GM21526 (cell line): Measurements from ENCODE around the gene APPL2.
"Not testable (repeated sequence)": the region's sequence is repeated elsewhere in the genome, so short reads cannot be mapped to it uniquely, and the experiment has no call there.

Source experiments
- ATAC-seq: cut with Tn5 transposase; IDR thresholded peaks from one replicate; pipeline ENCODE4 v1.9.1; 2021; ENCODE audit warnings: moderate library complexity; ENCODE audit not compliant: unreplicated experiment, low FRiP score

The APPL2 gene

GRCh38 chr12:105256921-105257320 is 20.9 kb upstream of the APPL2 start:
- no peak for ATAC-seq

GRCh38 chr12:105256431-105256830 is 20.5 kb upstream of the APPL2 start:
- ATAC-seq: not testable (repeated sequence)

- no peak for ATAC-seq
Measured at GRCh38 chr12:105256011-105256410, 20.0 kb upstream of the APPL2 start.

GRCh38 chr12:105253866-105254513 is 18.0 kb upstream of the APPL2 start:
- no peak for ATAC-seq

- no peak for ATAC-seq
Measured at GRCh38 chr12:105252901-105253300, 16.9 kb upstream of the APPL2 start.

GRCh38 chr12:105245776-105246427 is 9.9 kb upstream of the APPL2 start:
- ATAC-seq: not testable (repeated sequence)

GRCh38 chr12:105245291-105245690 is 9.3 kb upstream of the APPL2 start:
- no peak for ATAC-seq

GRCh38 chr12:105240228-105240627 is 4.3 kb upstream of the APPL2 start:
- ATAC-seq: no peak

GRCh38 chr12:105239304-105239703 is 3.3 kb upstream of the APPL2 start:
- no peak for ATAC-seq

GRCh38 chr12:105237666-105238065 is 1.7 kb upstream of the APPL2 start:
- ATAC-seq: no peak

GRCh38 chr12:105235281-105235731 is 668 bp downstream of the APPL2 start:
- no peak for ATAC-seq

- no peak for ATAC-seq
Measured at GRCh38 chr12:105234197-105234596, 1.8 kb downstream of the APPL2 start.

- no peak for ATAC-seq
Measured at GRCh38 chr12:105233041-105233905, 2.7 kb downstream of the APPL2 start.

GRCh38 chr12:105231396-105231795 is 4.6 kb downstream of the APPL2 start:
- ATAC-seq: no peak

GRCh38 chr12:105229371-105229770 is 6.6 kb downstream of the APPL2 start:
- no peak for ATAC-seq

- ATAC-seq: no peak
Measured at GRCh38 chr12:105228966-105229365, 7.0 kb downstream of the APPL2 start.

- no peak for ATAC-seq
Measured at GRCh38 chr12:105228494-105228893, 7.5 kb downstream of the APPL2 start.

GRCh38 chr12:105227879-105228278 is 8.1 kb downstream of the APPL2 start:
- ATAC-seq: no peak

GRCh38 chr12:105226219-105226618 is 9.8 kb downstream of the APPL2 start:
- ATAC-seq: no peak

- ATAC-seq: no peak
Measured at GRCh38 chr12:105225505-105226015, 10.4 kb downstream of the APPL2 start.

- ATAC-seq: no peak
Measured at GRCh38 chr12:105224399-105224798, 11.6 kb downstream of the APPL2 start.
